ENCODE results near the gene PCDHA1.

DNA sequence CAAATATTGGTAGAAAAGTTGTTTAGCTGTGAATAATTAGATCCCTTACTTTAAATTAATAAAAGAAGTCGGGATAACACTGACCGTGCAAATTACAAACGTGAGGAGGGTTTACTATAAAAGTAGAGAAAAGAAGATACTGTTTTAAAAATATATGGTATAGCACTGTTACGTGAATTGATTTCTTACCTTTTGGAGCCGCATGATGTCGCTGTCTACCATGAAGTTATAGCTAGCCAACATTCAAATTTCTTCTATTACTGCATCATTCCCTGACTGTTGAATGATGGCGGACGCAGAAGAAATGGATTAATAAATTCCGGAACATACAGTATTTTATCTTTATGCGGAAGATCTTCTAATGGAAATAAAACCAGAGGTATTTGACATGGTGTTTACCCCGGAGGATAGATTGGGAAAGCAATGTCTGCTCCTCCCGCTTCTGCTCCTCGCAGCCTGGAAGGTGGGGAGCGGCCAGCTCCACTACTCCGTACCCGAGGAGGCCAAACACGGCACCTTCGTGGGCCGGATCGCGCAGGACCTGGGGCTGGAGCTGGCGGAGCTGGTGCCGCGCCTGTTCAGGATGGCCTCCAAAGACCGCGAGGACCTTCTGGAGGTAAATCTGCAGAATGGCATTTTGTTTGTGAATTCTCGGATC, 41.9 kb downstream of the PCDHA1 start, which contains the start of gene PCDHA6:
- TF ChIP-seq TAF1 (IDR thresholded peaks at IDR 0.05; ENCODE audit: borderline replicate concordance, insufficient read depth, low read length) (no peak), POLR2AphosphoS5 (IDR thresholded peaks at IDR 0.05; ENCODE audit: low read depth, low read length) (no peak), SIN3A (IDR thresholded peaks at IDR 0.05; ENCODE audit: borderline replicate concordance, insufficient read depth, low read length) (no peak), FOXP2 (optimal IDR thresholded peaks at IDR 0.05; ENCODE audit: borderline replicate concordance, extremely low read depth, extremely low read length, insufficient read depth) (no peak)
- TF ChIP-seq, protein P1, sequence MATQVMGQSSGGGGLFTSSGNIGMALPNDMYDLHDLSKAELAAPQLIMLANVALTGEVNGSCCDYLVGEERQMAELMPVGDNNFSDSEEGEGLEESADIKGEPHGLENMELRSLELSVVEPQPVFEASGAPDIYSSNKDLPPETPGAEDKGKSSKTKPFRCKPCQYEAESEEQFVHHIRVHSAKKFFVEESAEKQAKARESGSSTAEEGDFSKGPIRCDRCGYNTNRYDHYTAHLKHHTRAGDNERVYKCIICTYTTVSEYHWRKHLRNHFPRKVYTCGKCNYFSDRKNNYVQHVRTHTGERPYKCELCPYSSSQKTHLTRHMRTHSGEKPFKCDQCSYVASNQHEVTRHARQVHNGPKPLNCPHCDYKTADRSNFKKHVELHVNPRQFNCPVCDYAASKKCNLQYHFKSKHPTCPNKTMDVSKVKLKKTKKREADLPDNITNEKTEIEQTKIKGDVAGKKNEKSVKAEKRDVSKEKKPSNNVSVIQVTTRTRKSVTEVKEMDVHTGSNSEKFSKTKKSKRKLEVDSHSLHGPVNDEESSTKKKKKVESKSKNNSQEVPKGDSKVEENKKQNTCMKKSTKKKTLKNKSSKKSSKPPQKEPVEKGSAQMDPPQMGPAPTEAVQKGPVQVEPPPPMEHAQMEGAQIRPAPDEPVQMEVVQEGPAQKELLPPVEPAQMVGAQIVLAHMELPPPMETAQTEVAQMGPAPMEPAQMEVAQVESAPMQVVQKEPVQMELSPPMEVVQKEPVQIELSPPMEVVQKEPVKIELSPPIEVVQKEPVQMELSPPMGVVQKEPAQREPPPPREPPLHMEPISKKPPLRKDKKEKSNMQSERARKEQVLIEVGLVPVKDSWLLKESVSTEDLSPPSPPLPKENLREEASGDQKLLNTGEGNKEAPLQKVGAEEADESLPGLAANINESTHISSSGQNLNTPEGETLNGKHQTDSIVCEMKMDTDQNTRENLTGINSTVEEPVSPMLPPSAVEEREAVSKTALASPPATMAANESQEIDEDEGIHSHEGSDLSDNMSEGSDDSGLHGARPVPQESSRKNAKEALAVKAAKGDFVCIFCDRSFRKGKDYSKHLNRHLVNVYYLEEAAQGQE (IDR thresholded peaks at IDR 0.05; ENCODE audit: insufficient read depth in 1 of 2, low read depth in 2 of 2, low read length in 2 of 2) = no peak
